Stimulated activated CD8-positive, alpha-beta memory T cell treated with anti-CD3 and anti-CD28 coated beads, Interleukin-15, amount 100 ng/mL, for 24 hours (primary cell): ENCODE measurements around the gene TEKT5.
"Not testable (repeated sequence)": the region's sequence is repeated elsewhere in the genome, so short reads cannot be mapped to it uniquely, and the experiment has no call there.

Experiments used
- DNase-seq: peaks from one replicate; pipeline ENCODE4 v3.0.0-alpha.2; 2020; ENCODE audit warnings: low read depth

Gene TEKT5

GRCh38 chr16:10633429-10633828 lies 61.3 kb downstream of the TEKT5 start:
- DNase-seq: not testable (repeated sequence)

GRCh38 chr16:10631886-10632285 lies 62.8 kb downstream of the TEKT5 start:
- DNase-seq: no peak

- DNase-seq: no peak
These were observed 65.2 kb downstream of the TEKT5 start for GRCh38 chr16:10629592-10629963.

- no peak for DNase-seq
These were observed 69.0 kb downstream of the TEKT5 start for GRCh38 chr16:10625595-10626357.

GRCh38 chr16:10624527-10624926 lies 70.2 kb downstream of the TEKT5 start:
- DNase-seq: no peak

GRCh38 chr16:10623059-10623458 lies 71.7 kb downstream of the TEKT5 start:
- DNase-seq: no peak

GRCh38 chr16:10622036-10622921 lies 72.5 kb downstream of the TEKT5 start:
- no peak for DNase-seq

- DNase-seq: not testable (repeated sequence)
These were observed 73.3 kb downstream of the TEKT5 start for GRCh38 chr16:10621216-10621949.

GRCh38 chr16:10620120-10620519 lies 74.6 kb downstream of the TEKT5 start:
- DNase-seq: no peak

GRCh38 chr16:10619271-10619849 lies 75.4 kb downstream of the TEKT5 start:
- no peak for DNase-seq

- no peak for DNase-seq
These were observed 76.0 kb downstream of the TEKT5 start for GRCh38 chr16:10618710-10619209.

GRCh38 chr16:10617662-10618420 lies 76.9 kb downstream of the TEKT5 start:
- no peak for DNase-seq

GRCh38 chr16:10616756-10617640 lies 77.7 kb downstream of the TEKT5 start:
- no peak for DNase-seq

- no peak for DNase-seq
These were observed 78.3 kb downstream of the TEKT5 start for GRCh38 chr16:10616419-10616755.

GRCh38 chr16:10614685-10615084 lies 80.0 kb downstream of the TEKT5 start:
- DNase-seq: no peak

GRCh38 chr16:10613785-10614485 lies 80.8 kb downstream of the TEKT5 start:
- DNase-seq: no peak

GRCh38 chr16:10612649-10613179 lies 82.0 kb downstream of the TEKT5 start:
- no peak for DNase-seq

GRCh38 chr16:10611825-10612342 lies 82.8 kb downstream of the TEKT5 start:
- no peak for DNase-seq
